ENCODE results near the gene SLC47A1. TPM values are rescaled to one million over a fixed set of nuclear protein-coding genes. Genes with fewer than 3 reads are reported as not detected.
A peak's percentile ranks its signal among the peaks of the same experiment; 100 is the strongest.
"Not testable (repeated sequence)": the region's sequence is repeated elsewhere in the genome, so short reads cannot be mapped to it uniquely, and the experiment has no call there.

The SLC47A1 gene
- total RNA-seq, 3 donors from 2014 or later (not counting 1 experiment from before 2014, with no cell fraction given) = 0.29 to 1.3 (median 0.45) TPM

DNA sequence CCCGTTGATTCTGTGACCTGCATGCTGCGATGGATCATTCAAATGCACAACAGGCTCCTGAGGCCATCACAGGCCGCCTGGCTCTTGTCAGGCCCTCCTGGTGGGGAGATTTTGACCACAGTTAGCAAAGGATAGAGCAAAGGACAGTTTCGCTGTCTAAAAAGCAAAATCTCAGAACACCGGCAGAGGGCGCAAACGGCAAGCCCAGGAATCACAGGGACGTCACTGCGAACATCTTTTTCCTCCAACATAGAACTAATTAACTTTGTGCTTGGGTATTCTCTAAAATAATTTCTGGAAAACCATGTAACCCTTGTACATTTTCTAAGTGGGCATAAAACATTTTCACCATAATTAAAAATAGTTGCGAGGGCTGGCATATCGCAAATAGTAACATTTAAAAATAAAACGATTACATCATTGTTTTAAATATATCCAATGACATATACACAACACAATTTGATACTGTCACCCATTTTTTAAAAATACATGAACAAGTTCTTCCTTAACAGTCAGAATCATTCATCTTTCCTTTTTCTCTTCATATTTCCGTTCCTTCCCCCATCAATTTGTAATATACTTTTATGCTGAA lies 19.7 kb upstream of the SLC47A1 start:
- H3K27ac Mint-ChIP-seq = peak overlapping the region in 1 of 2 donors; percentile 45
- Histone ChIP-seq H3K9me3 (ENCODE audit: control insufficient read depth, insufficient read depth, low read length) (no peaks in the 10 kb centered on the region), H3K27ac (ENCODE audit: low read length) (no peak overlapping the region), H3K4me3 (ENCODE audit: low read length) (no peak overlapping the region), H3K4me1 (ENCODE audit: control insufficient read depth, insufficient read depth, low read length) (no peaks in the 10 kb centered on the region), H3K36me3 (ENCODE audit: control insufficient read depth, insufficient read depth, low read length) (no peaks in the 10 kb centered on the region), H3K27me3 (ENCODE audit: control insufficient read depth, insufficient read depth, low read length) (no peaks in the 10 kb centered on the region)
- H3K27me3 Mint-ChIP-seq (ENCODE audit: low read depth in 2 of 2) = peaks cover 0 to 7% of the 10 kb centered on the region in 2 donors
- TF ChIP-seq, protein P1, sequence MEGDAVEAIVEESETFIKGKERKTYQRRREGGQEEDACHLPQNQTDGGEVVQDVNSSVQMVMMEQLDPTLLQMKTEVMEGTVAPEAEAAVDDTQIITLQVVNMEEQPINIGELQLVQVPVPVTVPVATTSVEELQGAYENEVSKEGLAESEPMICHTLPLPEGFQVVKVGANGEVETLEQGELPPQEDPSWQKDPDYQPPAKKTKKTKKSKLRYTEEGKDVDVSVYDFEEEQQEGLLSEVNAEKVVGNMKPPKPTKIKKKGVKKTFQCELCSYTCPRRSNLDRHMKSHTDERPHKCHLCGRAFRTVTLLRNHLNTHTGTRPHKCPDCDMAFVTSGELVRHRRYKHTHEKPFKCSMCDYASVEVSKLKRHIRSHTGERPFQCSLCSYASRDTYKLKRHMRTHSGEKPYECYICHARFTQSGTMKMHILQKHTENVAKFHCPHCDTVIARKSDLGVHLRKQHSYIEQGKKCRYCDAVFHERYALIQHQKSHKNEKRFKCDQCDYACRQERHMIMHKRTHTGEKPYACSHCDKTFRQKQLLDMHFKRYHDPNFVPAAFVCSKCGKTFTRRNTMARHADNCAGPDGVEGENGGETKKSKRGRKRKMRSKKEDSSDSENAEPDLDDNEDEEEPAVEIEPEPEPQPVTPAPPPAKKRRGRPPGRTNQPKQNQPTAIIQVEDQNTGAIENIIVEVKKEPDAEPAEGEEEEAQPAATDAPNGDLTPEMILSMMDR (IDR thresholded peaks at IDR 0.05) = peak; percentile 87
- intact Hi-C loops (cut with micrococcal nuclease) = loop anchor here (1.0 to 5.0 kb wide), 3 partner anchors 133 to 252 kb away; partner anchors contain the start of gene ALDH3A2
- H3K4me3 Mint-ChIP-seq = peak overlapping the region; percentile 22
- peaks cover 5 to 7% of the 10 kb centered on the region in 2 donors for H3K4me1 Mint-ChIP-seq
- 12% methylated on average over 12 of the region's 13 CpGs for WGBS (ENCODE audit: insufficient coverage)
- H3K36me3 Mint-ChIP-seq = no peaks in the 10 kb centered on the region
- peak; percentile 50 to 89 (median 66) for ATAC-seq
- no peaks in the 10 kb centered on the region for H3K9me3 Mint-ChIP-seq
- peak; percentile 58 to 84 for DNase-seq

DNA sequence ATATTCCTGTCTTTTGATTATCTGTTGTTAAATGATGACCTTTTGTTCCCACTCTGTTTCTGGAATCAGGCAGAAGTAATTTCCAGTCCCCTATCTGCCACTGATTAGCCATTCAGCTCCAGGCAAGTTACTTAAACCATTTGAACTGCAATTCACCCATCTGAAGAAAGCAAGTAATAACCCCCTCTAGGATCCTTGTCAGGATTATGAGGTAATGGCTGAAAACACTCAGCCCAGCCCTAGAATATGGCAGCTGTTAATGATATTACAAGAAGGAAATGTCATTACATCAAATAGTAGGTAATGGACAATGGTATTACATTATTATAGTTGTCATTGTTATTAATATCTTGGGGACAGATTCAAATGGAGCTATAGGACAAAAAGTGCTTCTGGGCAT lies 16.0 kb upstream of the SLC47A1 start:
- H3K4me1 Mint-ChIP-seq = peaks cover 7 to 14% of the 10 kb centered on the region in 2 donors
- H3K9me3 Mint-ChIP-seq = no peaks in the 10 kb centered on the region
- intact Hi-C loops (cut with micrococcal nuclease) = no loop called here
- Histone ChIP-seq H3K4me3 (ENCODE audit: low read length) (no peak overlapping the region), H3K27me3 (ENCODE audit: control insufficient read depth, insufficient read depth, low read length) (no peaks in the 10 kb centered on the region), H3K9me3 (ENCODE audit: control insufficient read depth, insufficient read depth, low read length) (no peaks in the 10 kb centered on the region), H3K27ac (ENCODE audit: low read length) (no peak overlapping the region), H3K36me3 (ENCODE audit: control insufficient read depth, insufficient read depth, low read length) (no peaks in the 10 kb centered on the region), H3K4me1 (ENCODE audit: control insufficient read depth, insufficient read depth, low read length) (no peaks in the 10 kb centered on the region)
- no peak overlapping the region for H3K4me3 Mint-ChIP-seq
- DNase-seq (no peak), ATAC-seq (no peak)
- H3K27ac Mint-ChIP-seq = no peak overlapping the region
- peaks cover 0 to 9% of the 10 kb centered on the region in 2 donors for H3K27me3 Mint-ChIP-seq (ENCODE audit: low read depth in 2 of 2)
- no peaks in the 10 kb centered on the region for H3K36me3 Mint-ChIP-seq
- TF ChIP-seq, protein P1 (IDR thresholded peaks at IDR 0.05) = no peak

DNA sequence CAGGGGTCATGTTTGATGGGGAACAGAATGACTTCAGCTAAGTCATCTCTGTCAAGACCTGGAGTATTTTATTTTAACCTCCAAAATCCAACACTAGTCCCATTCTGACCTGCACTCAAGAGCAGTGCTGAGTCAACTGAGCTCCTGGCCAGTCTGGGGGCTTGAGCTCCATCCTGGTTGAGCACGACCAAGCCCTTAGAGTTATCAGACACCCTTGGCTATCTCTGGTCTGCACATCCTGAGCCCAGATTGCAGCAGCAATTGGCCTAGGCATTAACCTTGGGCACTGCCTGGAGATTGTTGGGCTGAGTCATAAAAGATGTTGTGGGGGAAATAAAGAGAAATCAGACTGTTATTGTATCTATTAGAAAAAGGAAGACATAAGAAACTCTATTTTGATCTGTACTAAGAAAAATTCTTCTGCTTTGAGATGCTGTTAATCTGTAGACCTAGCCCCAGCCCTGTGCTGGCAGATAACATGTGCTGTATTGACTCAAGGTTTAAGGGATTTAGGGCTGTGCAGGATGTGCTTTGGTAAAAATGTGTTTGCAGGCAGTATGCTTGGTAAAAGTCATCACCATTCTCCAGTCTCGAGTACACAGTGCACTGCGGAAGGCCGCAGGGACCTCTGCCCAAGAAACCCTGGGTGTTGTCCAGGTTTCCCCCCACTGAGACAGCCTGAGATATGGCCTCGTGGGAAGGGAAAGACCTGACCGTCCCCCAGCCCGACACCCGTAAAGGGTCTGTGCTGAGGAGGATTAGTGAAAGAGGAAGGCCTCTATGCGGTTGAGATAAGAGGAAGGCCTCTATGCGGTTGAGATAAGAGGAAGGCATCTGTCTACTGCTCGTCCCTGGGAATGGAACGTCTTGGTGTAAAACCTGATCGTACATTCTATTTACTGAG lies 14.0 kb upstream of the SLC47A1 start:
- WGBS (ENCODE audit: insufficient coverage) = 24% methylated on average over 13 of the region's 13 CpGs
- H3K9me3 ChIP-seq (ENCODE audit: control insufficient read depth, insufficient read depth, low read length); H3K27ac Mint-ChIP-seq; intact Hi-C loops (cut with micrococcal nuclease); H3K36me3 Mint-ChIP-seq; H3K36me3 ChIP-seq (ENCODE audit: control insufficient read depth, insufficient read depth, low read length); H3K27ac ChIP-seq (ENCODE audit: low read length); H3K27me3 ChIP-seq (ENCODE audit: control insufficient read depth, insufficient read depth, low read length); H3K4me1 Mint-ChIP-seq; H3K4me3 Mint-ChIP-seq; H3K4me3 ChIP-seq (ENCODE audit: low read length); H3K27me3 Mint-ChIP-seq (ENCODE audit: low read depth in 2 of 2); ATAC-seq; DNase-seq; H3K4me1 ChIP-seq (ENCODE audit: control insufficient read depth, insufficient read depth, low read length); H3K9me3 Mint-ChIP-seq: not testable (repeated sequence)

DNA sequence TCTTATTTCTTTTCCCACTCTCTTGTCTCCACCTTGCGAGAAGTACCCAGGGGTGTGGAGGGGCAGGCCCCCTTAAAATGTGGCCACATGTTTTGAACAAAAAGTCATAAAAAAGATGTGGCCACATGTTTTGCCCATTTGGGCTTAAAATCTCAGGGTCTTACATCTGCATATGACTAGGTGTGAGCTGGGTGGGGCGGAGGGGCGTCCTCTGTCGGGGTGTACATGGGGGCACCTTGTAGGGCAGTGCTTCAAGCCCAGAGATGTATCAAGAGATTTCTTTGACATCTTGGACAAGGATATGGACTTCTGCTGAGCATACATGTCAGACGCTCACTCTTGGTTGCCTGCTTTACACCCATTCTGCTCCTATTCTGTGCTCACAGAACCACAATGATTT lies 13.0 kb upstream of the SLC47A1 start:
- H3K4me1 Mint-ChIP-seq = peaks cover 0 to 10% of the 10 kb centered on the region in 2 donors
- DNase-seq (no peak), ATAC-seq (no peak)
- no peak overlapping the region for H3K27ac Mint-ChIP-seq
- no peaks in the 10 kb centered on the region for H3K9me3 Mint-ChIP-seq
- no peaks in the 10 kb centered on the region for H3K36me3 Mint-ChIP-seq
- no peak overlapping the region for H3K4me3 Mint-ChIP-seq
- H3K27me3 ChIP-seq (ENCODE audit: control insufficient read depth, insufficient read depth, low read length) = no peaks in the 10 kb centered on the region
- H3K9me3 ChIP-seq (ENCODE audit: control insufficient read depth, insufficient read depth, low read length) = no peaks in the 10 kb centered on the region
- no peaks in the 10 kb centered on the region for H3K4me1 ChIP-seq (ENCODE audit: control insufficient read depth, insufficient read depth, low read length)
- 86% methylated on average over 5 of the region's 5 CpGs for WGBS (ENCODE audit: insufficient coverage)
- no peak overlapping the region for H3K4me3 ChIP-seq (ENCODE audit: low read length)
- TF ChIP-seq, protein P1 (IDR thresholded peaks at IDR 0.05) = no peak
- no peak overlapping the region for H3K27ac ChIP-seq (ENCODE audit: low read length)
- no peaks in the 10 kb centered on the region for H3K36me3 ChIP-seq (ENCODE audit: control insufficient read depth, insufficient read depth, low read length)
- intact Hi-C loops (cut with micrococcal nuclease) = no loop called here
- peaks cover 0 to 4% of the 10 kb centered on the region in 2 donors for H3K27me3 Mint-ChIP-seq (ENCODE audit: low read depth in 2 of 2)
